HG03442 (cell line): ENCODE results near the gene AMDHD1.
A peak's percentile ranks its signal among the peaks of the same experiment; 100 is the strongest.

Experiments used
- ATAC-seq: cut with Tn5 transposase; IDR thresholded peaks from one replicate; pipeline ENCODE4 v1.9.1; 2021; ENCODE audit warnings: mild to moderate bottlenecking, moderate library complexity; ENCODE audit not compliant: unreplicated experiment

Gene AMDHD1

GRCh38 chr12:95943330-95943842, at the start of gene AMDHD1:
TSS of gene AMDHD1 (plus strand) at chr12:95943331. CDS start at chr12:95943399, 68 bp downstream.
- peak; percentile 54 for ATAC-seq

GRCh38 chr12:95896846-95897245, 46.3 kb upstream of the AMDHD1 start:
- ATAC-seq: no peak

GRCh38 chr12:95898081-95898480, 45.0 kb upstream of the AMDHD1 start:
- ATAC-seq: no peak

- ATAC-seq: no peak
Observed at GRCh38 chr12:95908573-95908972, 34.6 kb upstream of the AMDHD1 start.

GRCh38 chr12:95909871-95910270, 33.3 kb upstream of the AMDHD1 start:
- ATAC-seq: no peak

- ATAC-seq: peak; percentile 77
Observed at GRCh38 chr12:95918194-95918993, 24.7 kb upstream of the AMDHD1 start.

- ATAC-seq: no peak
Observed at GRCh38 chr12:95919110-95919509, 24.0 kb upstream of the AMDHD1 start.

- ATAC-seq: no peak
Observed at GRCh38 chr12:95922231-95922630, 20.9 kb upstream of the AMDHD1 start.

- no peak for ATAC-seq
Observed at GRCh38 chr12:95940514-95940913, 2.6 kb upstream of the AMDHD1 start.

- no peak for ATAC-seq
Observed at GRCh38 chr12:95942101-95942523, 1.0 kb upstream of the AMDHD1 start.

- ATAC-seq: peak; percentile 95
Observed at GRCh38 chr12:95942524-95943329, 404 bp upstream of the AMDHD1 start, which contains the start of gene CCDC38. TSS of gene CCDC38 (minus strand) at chr12:95942614. CDS start at chr12:95936509, 6,105 bp downstream.

GRCh38 chr12:95944108-95944704, 1.1 kb downstream of the AMDHD1 start:
- no peak for ATAC-seq

GRCh38 chr12:95949477-95950206, 6.5 kb downstream of the AMDHD1 start:
- ATAC-seq: no peak

GRCh38 chr12:95951515-95951914, 8.4 kb downstream of the AMDHD1 start:
- no peak for ATAC-seq

- no peak for ATAC-seq
Observed at GRCh38 chr12:95953000-95953399, 9.9 kb downstream of the AMDHD1 start.

GRCh38 chr12:95955549-95956159, 12.5 kb downstream of the AMDHD1 start:
- ATAC-seq: no peak

- ATAC-seq: no peak
Observed at GRCh38 chr12:95956557-95957145, 13.5 kb downstream of the AMDHD1 start.

- ATAC-seq: no peak
Observed at GRCh38 chr12:95959107-95959506, 16.0 kb downstream of the AMDHD1 start.

- no peak for ATAC-seq
Observed at GRCh38 chr12:95960241-95960640, 17.1 kb downstream of the AMDHD1 start.

GRCh38 chr12:95962222-95962621, 19.1 kb downstream of the AMDHD1 start:
- no peak for ATAC-seq
